ENCODE data around the gene NFYA.

Gene NFYA

GRCh38 chr6:41100871-41101287, 28.1 kb downstream of the NFYA start:
- no peak for TF ChIP-seq CTCF (IDR thresholded peaks at IDR 0.05)

GRCh38 chr6:41103847-41104246, 31.1 kb downstream of the NFYA start:
- TF ChIP-seq CTCF (IDR thresholded peaks at IDR 0.05): no peak

GRCh38 chr6:41111017-41111416, 38.2 kb downstream of the NFYA start:
- TF ChIP-seq CTCF (IDR thresholded peaks at IDR 0.05): no peak

- TF ChIP-seq CTCF (IDR thresholded peaks at IDR 0.05): no peak
Observed at GRCh38 chr6:41119508-41119907, 46.7 kb downstream of the NFYA start.

GRCh38 chr6:41120058-41120457, 47.3 kb downstream of the NFYA start:
- TF ChIP-seq CTCF (IDR thresholded peaks at IDR 0.05): no peak

GRCh38 chr6:41122373-41122772, 49.6 kb downstream of the NFYA start:
- TF ChIP-seq CTCF (IDR thresholded peaks at IDR 0.05): no peak

- TF ChIP-seq CTCF (IDR thresholded peaks at IDR 0.05): no peak
Observed at GRCh38 chr6:41122918-41123317, 50.1 kb downstream of the NFYA start.

- no peak for TF ChIP-seq CTCF (IDR thresholded peaks at IDR 0.05)
Observed at GRCh38 chr6:41125282-41125681, 52.5 kb downstream of the NFYA start.

All from LNCAP (cell line).